Left colon (tissue), 2 donors: ENCODE measurements around the gene MORN5. TPM values are rescaled to one million over a fixed set of nuclear protein-coding genes. Genes with fewer than 3 reads are reported as not detected.

ENCODE experiments used
- ATAC-seq: fragments of 200-7000 bp; cut with Tn5 transposase; one replicate; pipeline ENCODE4 v1.9.1; 2020; ENCODE audit warnings: mild to moderate bottlenecking, moderate library complexity
- DNase-seq, 2 donors: peaks; one replicate each; pipeline ENCODE4 v3.0.0-alpha.2; 2020
- intact Hi-C, 2 donors: fragments of 100-400 bp; cut with DNase I in 1 of 2; cut with micrococcal nuclease in 1 of 2; formaldehyde crosslinking; loops; one replicate each; pipeline versions ENCODE4 v1.11.2 to v1.14.0; 2022; cut with DNase I, micrococcal nuclease
- total RNA-seq, 2 donors: library from RNA; stranded (reverse); fragmentation: NEBNext Ultra II Directional; extraction: Animal tissue kit (Norgen Biotek cat#: 25700); gene quantifications; one replicate each; pipeline ENCODE4 v1.2.1, GENCODE V29; 2021
- donor health status: DM: no; HTN: no; CAD: no.
- donor health status: DM: yes; HTN: yes; CAD: no.

MORN5 gene
- total RNA-seq, 2 donors from 2014 or later, result 4.0 TPM; not detected in 1

DNA sequence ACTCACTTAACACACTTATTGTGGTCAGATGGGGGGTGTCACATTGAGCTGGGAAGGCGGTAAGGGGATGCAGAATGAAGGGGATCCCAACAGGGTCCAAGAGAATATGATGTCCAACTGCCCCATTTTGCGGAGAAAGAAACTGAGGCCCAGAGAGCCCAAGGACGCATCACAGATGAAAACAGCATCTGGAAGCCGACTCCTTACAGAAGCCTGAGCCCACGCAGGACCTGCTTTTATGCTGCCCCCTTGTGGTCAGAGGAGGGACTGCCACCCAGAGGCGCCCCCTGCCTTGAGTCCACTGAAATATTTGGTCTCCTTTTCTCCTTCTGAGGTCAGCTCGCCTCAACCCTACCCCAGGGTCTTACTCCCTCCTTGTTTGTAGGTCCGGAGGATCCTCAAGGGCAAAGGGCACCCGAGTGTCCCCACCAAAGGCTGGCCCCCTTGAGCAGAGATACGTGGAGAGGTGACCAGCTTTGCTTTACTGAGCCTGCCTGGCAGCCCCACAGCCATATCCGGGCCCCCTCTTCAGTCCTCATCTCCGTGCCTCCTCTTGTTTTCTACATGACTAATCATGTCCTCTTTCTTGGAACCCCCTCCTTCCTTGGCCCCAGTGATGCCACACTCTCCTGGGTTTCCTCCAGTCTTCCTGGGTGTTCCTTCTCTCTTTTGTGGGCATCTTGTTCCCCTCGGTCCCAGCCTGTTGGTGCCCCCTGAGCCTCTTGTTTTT lies 36.6 kb upstream of the MORN5 start:
- intact Hi-C loops, result loop anchor here (5.0 to 10.0 kb wide), 3 partner anchors 222 to 332 kb away; no protein-coding TSS in a partner anchor
- peak in 1 of 2 donors; percentile 73 for DNase-seq
- ATAC-seq, result peak; percentile 68

DNA sequence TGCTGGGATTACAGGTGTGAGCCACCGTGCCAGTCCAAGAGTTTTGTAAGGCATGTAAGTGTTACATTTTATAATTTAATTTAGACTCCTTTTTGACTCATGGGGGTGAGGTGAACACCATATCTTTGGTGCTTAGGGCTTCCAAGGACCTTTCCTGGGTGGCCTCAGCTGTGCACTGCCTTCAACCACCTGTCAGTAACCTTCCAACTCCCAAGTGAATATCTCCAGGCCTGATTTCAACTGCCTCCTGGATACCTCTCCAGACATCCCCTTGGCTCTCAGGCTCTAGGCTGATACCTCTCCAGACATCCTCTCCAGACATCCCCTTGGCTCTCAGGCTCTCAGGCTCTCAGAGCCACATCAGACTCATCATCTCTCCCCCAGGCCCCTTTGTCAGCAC lies 35.7 kb upstream of the MORN5 start:
- no peak for DNase-seq
- ATAC-seq, result no peak
- intact Hi-C loops, result loop anchor here (2.0 to 10.0 kb wide), 4 partner anchors 221 to 331 kb away; no protein-coding TSS in a partner anchor

GRCh38 chr9:122124528-122124927 lies 35.2 kb upstream of the MORN5 start:
- intact Hi-C loops, result loop anchor here (2.0 to 10.0 kb wide), 4 partner anchors 220 to 330 kb away; no protein-coding TSS in a partner anchor
- DNase-seq (no peak), ATAC-seq (no peak)

GRCh38 chr9:122125158-122125508 lies 34.6 kb upstream of the MORN5 start:
- ATAC-seq, result peak; percentile 90
- peak; percentile 58 to 80 for DNase-seq
- intact Hi-C loops, result loop anchor here (2.0 to 10.0 kb wide), 3 partner anchors 220 to 330 kb away; no protein-coding TSS in a partner anchor

DNA sequence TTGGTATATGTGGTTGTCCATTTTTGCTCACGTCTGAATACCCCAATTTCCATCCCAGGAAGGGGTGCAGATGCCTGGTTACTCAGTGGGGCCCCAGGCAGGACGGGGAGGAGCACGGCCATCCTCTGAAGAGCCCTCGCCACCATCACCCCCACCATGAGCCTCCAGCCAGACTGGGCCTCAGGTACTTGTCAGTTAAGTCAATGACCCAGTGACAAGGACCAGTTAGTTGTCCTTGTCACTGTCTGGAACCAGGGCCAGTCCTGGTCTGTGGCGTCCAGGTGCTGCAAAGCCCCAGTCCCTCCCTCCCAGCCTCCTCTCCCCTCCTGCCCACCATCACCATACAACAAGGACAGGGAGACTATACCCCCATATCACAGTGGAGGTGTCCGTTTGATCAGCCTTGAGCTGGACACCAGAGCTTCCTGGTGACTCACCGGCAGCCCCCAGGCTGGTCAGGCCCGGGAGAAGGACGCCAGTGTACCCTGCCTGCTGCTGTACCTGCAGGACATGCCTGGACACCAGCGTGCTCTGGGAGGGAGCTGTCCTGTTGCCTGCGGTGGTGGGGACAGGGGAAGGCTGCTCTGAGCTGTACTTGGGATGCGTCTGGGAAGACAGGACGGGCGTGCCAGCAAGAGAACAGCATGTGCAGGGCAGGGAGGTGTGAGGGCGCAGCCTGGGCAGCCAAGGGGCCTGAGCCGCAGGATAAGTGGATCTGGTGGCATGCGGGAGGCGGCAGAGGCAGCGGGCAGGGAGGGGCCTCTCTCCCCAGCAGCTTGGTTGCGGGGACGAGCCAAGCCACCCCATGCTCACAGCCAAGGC lies 34.0 kb upstream of the MORN5 start:
- DNase-seq (no peak), ATAC-seq (peak; percentile 15)
- intact Hi-C loops, result loop anchor here (2.0 to 10.0 kb wide), 3 partner anchors 219 to 329 kb away; no protein-coding TSS in a partner anchor

DNA sequence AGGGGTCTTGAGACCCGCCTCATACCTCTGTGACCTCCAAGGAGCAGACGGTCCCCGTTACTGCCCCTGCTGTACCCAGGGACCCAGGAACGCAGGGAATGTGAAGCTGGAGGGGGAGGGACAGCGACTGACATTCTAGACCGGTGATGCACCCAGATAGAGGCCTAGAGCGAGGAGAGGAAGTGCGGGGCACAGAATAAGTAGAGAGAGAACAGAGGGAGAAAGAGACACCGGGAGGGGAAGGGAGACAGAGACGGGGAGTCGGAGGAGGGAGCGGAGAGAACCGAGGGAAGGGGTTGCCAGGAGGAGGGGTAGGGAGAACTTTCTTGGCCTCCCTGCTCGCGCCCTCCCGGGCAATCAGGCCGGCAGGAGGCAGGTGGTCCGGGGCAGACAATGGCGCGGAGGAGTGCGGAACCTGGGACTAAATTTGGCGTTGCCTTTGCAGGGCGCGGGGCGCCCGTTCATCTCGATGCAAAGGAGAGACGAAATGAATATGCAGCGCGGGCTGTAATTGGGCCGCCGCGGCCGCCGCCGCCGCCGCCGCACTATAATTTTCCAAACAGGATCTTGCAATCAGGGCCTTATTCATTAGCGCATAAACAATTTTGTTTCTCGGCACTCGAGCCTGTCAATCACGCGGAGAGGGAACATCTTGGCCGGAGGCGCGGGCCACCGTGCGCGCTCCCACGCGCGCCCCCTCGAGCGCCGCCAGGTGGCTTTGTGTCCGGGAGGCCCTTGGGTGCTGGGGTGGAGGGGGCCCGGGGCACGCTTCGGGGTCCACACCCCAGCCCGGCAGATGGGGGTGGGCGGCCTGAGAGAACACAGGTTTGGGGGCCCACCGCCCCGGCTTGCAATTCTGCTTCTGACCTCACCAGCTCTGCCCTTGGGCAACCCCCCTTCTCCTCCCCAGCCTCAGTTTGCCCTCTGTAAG lies 33.1 kb upstream of the MORN5 start:
- ATAC-seq, result no peak
- DNase-seq, result no peak
- intact Hi-C loops, result loop anchor here in 1 of 2 donors (10.0 kb wide), 2 partner anchors 218 to 328 kb away; no protein-coding TSS in a partner anchor

DNA sequence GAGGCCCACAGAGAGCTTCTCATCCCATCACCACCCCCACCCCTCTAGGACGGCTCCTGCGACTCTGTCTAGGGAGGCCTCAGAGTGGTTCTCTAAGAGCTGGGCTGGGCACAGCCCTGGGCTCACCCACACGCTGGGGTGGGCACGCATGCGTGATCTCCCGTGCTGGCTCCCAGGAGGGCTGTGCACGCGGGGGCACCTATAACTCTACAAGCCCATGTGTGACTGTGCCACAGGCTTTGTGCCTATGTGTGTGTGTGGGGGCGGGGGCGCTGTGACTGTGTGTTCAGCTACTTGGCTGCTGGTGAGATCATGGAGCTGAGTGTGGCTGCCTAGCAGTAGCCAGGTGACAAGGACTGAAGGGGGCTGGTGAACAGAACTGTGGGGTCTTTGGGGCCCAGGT lies 32.3 kb upstream of the MORN5 start:
- ATAC-seq (no peak), DNase-seq (peak in 1 of 2 donors; percentile 14)
- intact Hi-C loops, result loop anchor here in 1 of 2 donors (10.0 kb wide), 2 partner anchors 217 to 327 kb away; no protein-coding TSS in a partner anchor

GRCh38 chr9:122128007-122128968 lies 31.4 kb upstream of the MORN5 start:
- DNase-seq (no peak), ATAC-seq (no peak)
- intact Hi-C loops, result loop anchor here in 1 of 2 donors (10.0 kb wide), 2 partner anchors 217 to 327 kb away; no protein-coding TSS in a partner anchor

DNA sequence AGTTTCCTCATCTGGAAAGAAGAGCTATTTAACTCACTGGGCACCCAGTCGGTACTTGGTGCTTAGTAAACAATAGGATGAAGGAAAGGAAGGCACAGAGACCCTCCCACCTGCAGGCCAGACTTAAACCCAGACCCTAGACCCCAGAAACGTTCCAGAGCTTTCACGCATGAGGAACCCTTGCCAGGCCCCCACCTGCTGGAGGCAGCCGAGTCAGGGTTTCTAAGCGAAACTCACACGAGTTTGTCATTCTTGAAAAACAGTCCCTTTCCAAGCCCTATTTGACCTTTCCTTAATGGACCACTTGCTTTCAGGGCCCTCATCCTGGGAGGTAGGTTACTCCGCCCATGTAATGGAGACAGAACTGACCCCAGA lies 30.8 kb upstream of the MORN5 start:
- ATAC-seq (no peak), DNase-seq (no peak)
- intact Hi-C loops, result loop anchor here in 1 of 2 donors (10.0 kb wide), 2 partner anchors 216 to 326 kb away; no protein-coding TSS in a partner anchor

DNA sequence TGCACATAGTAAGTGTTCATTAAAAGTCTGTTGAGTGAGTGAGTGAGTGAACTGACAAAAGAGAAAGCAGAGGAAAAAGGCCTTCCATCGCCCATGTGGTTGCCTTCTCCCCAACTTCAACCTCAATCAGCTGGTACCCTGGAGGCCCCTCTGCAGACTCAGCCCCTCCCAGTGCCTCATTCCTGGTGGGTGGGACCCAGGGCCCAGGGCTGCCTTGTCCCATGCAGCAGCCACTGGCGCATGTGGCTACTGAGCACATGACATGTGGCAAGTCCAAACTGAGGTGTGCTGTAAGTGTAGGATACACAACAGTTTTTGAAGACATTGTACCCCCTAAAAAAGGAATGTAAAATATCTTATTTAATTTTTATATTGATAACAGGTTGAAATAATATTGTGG lies 29.7 kb upstream of the MORN5 start:
- DNase-seq (no peak), ATAC-seq (no peak)
- intact Hi-C loops, result loop anchor here in 1 of 2 donors (10.0 kb wide), 2 partner anchors 215 to 325 kb away; no protein-coding TSS in a partner anchor

DNA sequence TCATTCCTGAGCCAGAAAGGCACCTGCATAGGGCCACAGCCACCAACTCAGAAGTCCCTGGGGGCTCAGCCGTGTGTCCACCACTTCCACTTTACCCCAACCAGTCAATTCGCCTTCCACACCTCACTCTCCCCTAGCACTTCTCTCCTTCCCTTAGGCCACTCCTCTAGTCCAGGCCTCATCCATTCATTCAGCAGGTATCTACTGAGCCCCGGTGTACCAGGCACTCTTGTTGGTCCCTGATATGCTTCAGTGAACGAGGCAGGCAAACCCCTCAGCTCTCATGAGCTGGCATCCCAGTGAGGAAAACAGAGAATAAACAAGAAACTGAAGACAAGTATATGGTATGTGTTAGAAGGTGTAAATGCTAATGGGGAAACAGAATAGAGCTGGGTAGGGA lies 28.9 kb upstream of the MORN5 start:
- DNase-seq (no peak), ATAC-seq (no peak)
- intact Hi-C loops, result no loop called here

DNA sequence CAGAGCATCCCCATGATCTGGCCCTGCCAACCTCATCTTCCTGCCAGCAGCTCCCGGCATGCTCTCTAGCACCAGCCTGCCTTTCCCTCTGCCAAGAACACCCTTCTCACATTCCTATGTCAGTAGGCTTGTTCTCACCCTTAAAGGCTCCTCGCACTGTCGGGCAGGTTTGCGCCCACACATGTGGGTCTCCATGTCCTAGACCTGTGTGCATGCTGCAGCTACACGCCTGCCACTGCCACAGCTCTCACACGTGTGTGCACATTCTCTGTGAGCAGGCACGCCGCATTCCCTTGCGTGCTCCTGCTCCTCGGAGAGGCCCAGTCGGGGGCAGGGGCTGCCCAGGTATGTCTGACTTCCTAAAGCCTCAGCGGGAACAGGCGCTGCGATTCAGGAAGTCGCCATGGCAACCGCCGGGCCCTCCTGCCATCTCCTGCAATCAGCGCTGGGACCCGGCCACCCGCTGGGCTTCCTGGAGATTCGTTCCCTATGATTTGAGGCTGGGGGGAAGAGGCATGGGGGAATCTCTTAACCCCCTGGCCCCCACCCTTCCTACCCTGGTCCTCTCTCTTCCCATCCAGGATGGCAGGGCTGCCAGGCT lies 28.2 kb upstream of the MORN5 start:
- intact Hi-C loops, result no loop called here
- ATAC-seq (no peak), DNase-seq (peak in 1 of 2 donors; percentile 20)

- DNase-seq (no peak), ATAC-seq (no peak)
- intact Hi-C loops, result no loop called here
Measured at GRCh38 chr9:122132539-122132938, 27.2 kb upstream of the MORN5 start.

- ATAC-seq (no peak), DNase-seq (no peak)
Measured at GRCh38 chr9:122133263-122133983, 26.3 kb upstream of the MORN5 start.

DNA sequence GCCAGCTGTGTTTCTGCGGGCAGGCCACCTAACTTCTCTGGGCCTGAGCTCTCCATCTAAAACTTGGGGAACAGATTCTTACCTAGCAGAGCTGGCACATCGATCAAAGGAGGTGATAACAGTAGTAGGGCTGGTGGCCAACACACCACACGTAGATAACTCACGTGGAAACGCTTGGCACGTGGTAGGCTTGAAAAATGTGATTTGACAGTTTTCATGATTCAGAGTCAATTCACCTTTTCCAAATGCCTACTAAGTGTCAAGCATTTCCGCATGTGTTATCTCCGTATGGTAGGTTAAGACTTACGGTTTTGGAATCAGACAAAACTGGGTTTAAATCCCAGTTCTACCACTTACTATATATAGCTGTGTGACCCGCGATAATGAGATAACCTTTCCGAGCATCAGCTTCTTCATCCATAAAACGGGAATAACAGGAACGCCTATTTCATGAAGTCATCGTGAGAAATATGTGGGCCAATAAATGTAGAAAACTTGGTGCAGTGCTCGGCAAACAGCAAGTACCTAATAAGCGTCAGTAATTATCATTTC lies 25.6 kb upstream of the MORN5 start:
- ATAC-seq, result no peak
- intact Hi-C loops, result no loop called here
- no peak for DNase-seq

More at GRCh38 chr9:122133263-122133983, 26.3 kb upstream of the MORN5 start:
- intact Hi-C loops, result no loop called here
